HG03103 (cell line): ENCODE measurements around the gene TP53I11.

ENCODE experiments used
- ATAC-seq: cut with Tn5 transposase; IDR thresholded peaks from one replicate; pipeline ENCODE4 v1.9.1; 2021; ENCODE audit warnings: low read depth; ENCODE audit not compliant: unreplicated experiment

Gene TP53I11

GRCh38 chr11:44917741-44918140 is 32.9 kb downstream of the TP53I11 start:
- no peak for ATAC-seq

- no peak for ATAC-seq
Measured at GRCh38 chr11:44916801-44917385, 33.8 kb downstream of the TP53I11 start.

- ATAC-seq: no peak
Measured at GRCh38 chr11:44916331-44916730, 34.4 kb downstream of the TP53I11 start.

DNA sequence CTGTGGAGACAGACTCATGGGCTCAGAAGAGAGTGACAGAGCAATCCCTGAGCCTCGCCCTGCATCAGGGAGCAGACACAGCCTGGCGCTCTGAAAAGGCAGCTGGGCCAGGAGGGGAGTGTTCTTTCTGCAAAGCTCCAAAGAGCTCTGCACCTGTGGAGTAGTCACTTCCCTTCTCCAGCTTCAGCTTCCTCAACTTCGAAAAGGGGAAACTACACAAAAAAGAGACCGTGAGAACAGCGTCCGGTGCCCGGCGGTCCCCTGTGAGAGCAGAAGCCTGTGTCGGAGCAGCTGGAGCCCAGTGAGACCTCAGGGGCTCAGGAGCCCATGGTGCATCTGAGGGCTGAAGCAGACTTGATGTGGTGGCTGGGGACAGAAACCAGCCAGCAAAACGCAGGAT is 35.1 kb downstream of the TP53I11 start:
- ATAC-seq: no peak

DNA sequence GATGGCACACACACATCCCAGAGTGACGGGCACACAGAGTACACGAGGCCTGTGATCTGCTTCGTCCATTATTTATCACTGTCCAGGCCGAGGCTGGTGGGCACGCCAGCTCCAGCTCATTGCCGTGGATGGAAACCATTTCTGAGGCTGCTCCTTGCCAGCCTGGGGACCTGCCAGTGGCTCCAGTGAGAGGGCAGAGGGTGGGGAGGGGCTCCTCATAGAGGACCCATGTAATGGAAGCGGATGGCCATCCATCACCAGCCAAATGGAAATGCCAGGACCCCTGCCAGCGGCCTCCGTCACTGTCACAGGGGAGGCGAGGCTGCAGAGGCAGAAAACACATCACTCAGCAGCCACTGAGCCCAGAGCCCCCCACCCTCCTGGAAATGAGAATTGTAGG is 35.7 kb downstream of the TP53I11 start:
- ATAC-seq: no peak

DNA sequence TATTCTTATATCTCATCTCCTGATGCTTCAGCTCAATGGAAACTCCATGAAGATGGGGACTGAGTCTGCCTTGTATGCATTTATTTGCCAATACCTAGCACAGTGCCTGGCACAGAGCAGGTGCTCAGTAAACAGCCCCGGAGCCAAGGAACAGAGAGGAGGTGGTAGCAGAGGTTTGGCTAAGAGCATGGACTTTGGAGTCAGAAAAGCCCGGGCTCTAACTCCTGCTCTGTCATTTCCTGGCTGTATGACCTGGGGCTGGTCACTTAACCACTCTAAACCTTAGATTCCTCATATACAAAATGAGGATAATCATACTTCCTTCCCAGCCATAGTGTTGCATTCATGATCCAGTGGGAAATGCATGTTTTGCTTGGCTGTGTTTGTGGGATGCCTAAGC is 36.6 kb downstream of the TP53I11 start:
- no peak for ATAC-seq

GRCh38 chr11:44913502-44913901 is 37.2 kb downstream of the TP53I11 start:
- ATAC-seq: no peak

DNA sequence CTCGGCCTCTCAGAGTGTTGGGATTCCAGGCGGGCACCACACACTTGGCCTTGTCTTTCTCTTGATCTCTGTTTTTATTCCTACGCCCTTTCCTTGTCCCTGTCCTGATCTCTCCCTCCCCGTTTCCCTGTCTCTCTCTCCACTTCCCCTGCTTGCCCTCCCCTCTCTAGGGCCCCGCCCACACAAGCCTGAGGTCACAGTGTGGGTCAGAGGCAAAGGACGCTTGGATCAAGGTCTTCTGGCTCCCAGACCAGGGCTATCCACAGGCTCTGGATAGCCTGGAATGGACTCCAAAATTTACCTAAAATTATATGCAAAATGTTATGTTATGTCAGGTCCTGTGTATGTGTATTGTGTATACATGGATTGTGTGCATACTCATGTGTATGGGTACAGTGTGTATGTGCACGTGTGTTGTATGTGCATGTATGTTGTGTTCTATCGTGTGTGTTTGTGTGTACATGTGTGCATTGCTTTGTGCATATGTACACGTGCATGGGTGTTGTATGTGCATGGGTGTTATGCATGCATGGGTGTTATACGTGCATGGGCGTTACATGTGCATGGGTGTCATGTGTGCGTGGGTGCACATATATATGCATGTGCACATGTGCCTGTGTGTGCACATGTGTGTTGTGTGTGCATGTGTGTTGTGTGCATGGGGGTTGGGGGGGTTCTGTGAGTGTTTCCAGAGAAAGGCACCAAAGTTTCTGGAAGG is 38.3 kb downstream of the TP53I11 start:
- ATAC-seq: no peak

DNA sequence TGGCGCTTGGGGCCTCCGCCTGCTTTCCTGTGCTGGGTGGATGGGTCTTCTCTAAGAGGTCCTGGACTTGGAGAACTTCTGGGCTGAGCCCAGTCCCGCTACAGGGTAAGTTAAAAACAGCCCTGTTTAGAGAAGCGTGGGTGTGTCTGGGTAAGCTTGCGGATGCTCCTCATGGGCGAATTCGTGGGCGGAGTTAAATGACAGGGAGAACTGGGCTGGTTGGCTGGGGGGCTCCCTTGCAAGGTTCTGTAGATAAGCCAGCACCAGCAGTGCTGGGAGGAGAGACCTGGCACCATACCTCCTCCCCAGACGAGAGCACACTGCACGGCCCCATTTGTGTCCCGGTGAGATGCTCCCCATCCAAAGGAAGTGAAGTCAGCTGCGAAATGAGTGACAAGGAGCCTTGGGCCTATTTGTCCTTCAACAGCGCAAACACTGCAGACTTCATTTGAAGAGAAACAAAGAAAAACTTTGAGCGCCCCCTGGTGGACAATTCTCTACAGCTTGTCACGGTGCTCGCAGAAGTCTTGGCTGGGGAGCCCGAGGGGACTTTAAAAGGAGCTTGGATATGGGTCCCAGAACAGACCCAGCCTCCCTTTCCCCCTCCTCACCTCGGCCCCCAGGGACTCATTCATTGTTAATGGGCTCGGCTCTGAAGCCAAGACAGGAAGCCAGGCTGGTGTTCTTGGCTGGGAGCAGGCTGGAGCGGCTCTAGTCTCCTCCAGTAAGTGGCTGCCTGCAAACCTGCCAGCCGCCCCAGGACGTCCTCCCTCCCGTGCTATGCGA is 39.5 kb downstream of the TP53I11 start:
- no peak for ATAC-seq

GRCh38 chr11:44910591-44910990 is 40.1 kb downstream of the TP53I11 start:
- ATAC-seq: no peak

DNA sequence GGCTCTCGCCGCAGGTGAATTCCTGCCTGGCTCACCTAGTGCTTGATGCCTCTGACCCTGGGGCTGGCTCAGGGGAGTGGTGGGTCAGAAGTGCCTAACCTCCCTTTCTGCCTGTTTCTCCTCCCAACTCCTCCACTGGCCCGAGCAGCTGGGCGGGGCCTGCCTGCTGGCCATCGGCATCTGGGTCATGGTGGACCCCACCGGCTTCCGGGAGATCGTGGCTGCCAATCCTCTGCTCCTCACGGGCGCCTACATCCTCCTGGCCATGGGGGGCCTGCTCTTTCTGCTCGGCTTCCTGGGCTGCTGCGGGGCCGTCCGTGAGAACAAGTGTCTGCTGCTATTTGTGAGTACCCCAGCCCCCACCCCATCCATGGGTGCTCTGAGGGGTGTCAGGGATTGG is 41.1 kb downstream of the TP53I11 start:
- no peak for ATAC-seq

DNA sequence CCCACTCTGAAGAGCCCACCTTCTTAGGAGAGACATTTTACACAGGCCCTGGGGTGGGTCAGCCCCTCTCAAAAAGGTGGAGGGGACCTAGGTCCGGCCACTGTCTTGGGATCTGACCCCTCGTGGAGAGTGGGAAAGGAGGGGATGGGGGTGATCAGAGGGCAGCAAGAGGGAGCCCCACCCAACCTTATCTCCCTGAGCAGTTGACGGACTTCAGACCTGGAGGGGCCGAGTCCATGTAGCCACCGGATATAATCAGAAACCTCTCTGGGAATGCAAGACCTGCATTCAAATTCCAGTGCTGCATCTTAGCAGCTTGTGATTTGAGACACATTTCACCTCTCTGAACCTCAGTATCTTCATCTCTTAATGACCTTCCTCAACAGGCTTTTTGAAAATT is 44.0 kb downstream of the TP53I11 start:
- ATAC-seq: no peak

- no peak for ATAC-seq
Measured at GRCh38 chr11:44905131-44905866, 45.4 kb downstream of the TP53I11 start.

DNA sequence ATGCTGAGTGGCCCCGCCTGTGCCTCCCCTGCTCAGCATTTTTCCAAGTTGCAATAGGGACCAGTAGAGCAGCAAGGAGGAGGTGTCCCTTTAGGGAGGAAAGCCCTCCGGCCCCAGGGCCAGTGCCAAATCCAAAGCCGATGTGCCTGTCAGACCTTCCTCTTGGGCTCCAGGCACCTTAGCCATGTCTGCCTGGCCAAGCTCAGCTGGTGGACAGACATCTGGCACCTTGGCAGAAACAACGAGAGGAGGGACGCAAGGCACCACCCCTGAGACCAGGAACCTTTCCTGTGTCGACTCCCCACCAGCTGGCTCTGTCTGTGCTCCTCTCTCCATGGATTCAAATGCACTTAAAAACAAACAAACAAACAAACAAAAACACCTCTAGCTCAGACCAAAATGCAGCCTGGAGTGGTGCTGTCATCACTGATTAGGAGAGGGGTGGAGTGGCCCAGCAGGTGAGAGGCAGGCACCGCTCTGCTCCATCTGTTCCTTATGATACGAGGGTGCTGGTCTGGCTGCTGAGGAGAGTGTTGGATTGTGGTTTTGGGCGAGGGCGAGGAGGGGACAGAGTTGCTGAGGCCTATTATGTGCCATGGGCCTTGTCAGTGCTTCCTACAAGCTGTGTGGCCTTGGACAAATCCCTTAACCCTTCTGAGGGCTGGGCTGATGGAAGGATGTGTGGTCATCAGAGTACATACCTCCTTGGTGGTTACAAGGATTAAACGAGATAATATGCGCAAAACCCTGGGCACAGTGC is 46.2 kb downstream of the TP53I11 start:
- no peak for ATAC-seq

DNA sequence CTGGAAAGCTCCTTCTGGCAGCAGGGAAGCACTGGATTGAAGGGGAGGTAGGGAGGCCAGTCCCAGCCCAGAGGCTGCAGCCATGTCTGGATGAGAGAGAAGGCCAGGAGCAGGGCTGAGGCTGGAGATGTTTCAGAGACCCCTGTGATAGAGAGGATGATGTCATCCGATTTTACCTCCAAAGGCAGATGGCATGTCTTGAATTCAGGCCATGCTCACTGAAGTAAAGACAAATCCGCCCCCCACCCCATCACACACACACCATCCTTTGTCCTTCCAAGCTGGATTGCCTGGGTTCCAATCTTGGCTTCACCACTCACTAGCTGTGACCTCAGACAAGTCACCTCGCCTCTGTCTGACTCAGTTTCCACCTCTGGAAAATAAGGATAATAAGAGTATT is 47.2 kb downstream of the TP53I11 start:
- ATAC-seq: no peak

DNA sequence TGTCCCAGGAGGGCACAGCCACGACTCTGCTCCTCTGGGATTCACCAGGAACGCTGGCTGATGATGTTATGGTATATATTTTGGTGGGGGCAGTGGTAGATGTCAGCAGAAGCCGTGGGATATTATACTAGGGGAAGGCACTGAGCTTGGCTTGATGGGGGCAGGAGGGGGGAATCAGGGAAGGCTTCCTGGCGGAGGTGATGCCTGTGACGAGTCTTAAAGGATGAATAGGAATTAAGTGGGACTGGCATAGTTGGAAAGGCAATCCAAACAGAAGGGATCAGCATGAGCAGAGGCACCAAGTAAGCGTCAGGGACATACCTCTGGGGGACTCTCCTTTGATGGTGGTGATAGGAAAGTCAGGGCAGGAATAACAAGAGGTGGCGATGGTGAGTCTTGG is 47.6 kb downstream of the TP53I11 start:
- no peak for ATAC-seq

DNA sequence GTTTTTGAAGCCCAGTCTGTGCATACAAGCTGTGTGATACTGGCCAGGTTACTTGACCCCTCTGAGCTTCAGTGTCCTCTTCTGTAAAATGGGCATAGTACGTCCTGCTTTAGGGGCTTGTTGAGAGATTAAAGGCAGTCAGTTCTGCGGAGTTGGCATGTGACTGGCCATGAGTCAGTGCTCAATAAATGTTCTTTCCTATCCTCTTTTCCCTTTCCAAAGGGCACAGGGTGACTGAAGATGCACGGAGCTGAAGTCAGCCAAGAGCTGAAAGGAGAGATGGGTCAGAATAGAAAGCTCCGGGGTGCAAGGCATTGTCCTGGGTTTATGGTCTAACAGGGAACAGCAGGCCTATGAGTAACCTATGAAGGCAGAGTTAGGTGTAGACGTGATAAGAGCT is 48.9 kb downstream of the TP53I11 start:
- ATAC-seq: no peak

GRCh38 chr11:44901120-44901633 is 49.5 kb downstream of the TP53I11 start:
- no peak for ATAC-seq

DNA sequence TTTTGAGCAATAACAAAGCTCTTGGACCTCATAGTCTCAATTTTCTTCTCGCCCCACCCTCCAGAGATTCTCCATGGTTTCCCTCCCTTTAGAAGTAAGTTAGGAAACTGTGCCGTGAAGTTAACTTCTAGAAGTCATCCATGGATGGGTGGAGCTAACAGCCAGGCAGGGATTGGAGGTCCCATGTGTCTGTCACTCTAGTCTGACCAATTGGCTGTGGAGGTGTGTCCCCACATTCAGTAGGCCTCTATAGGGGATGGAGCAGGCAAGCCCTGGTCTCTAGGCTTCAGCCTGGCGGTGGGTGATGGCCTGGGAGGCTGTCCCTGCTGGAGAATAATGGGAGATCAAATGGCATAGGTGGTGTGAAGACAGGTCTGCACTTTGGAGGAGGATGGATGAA is 50.7 kb downstream of the TP53I11 start:
- no peak for ATAC-seq
